K562 (cell line): ENCODE data around the gene PUSL1. TPM values are rescaled to one million over a fixed set of nuclear protein-coding genes. Genes with fewer than 3 reads are reported as not detected.
A peak's percentile ranks its signal among the peaks of the same experiment; 100 is the strongest.

ENCODE experiments used
- BRCA1 ChIP-seq, 2 experiments: fragments of 450-650 bp in 1 of 2; sonication (generic) in 1 of 2; formaldehyde crosslinking in 1 of 2; IDR thresholded peaks; 2 replicates each; pipeline versions ENCODE4 v1.5.0 to v1.6.1; 2017 to 2020; ENCODE audit warnings: mild to moderate bottlenecking in 1 of 2, missing genetic modification reagents in 1 of 2
- FOXA3 ChIP-seq, 2 experiments: fragments of 450-650 bp in 1 of 2; sonication (generic) in 1 of 2; formaldehyde crosslinking; IDR thresholded peaks in 1 of 2; conservative IDR thresholded peaks in 1 of 2; 2 replicates each; pipeline versions ENCODE4 v1.4.0 to v1.8.0; 2020 to 2022; ENCODE audit warnings: mild to moderate bottlenecking in 2 of 2, missing genetic modification reagents in 1 of 2
- KLF13 ChIP-seq: fragments of 450-650 bp; IDR thresholded peaks from 2 replicates; pipeline ENCODE4 v1.6.1; 2016; ENCODE audit warnings: missing genetic modification characterization, low read depth, mild to moderate bottlenecking, missing compliant biosample characterization, moderate library complexity, borderline replicate concordance
- NCOA6 ChIP-seq: fragments of 450-650 bp; IDR thresholded peaks from 2 replicates; pipeline ENCODE4 v1.6.1; 2017; ENCODE audit warnings: mild to moderate bottlenecking
- SRF ChIP-seq, 2 experiments: fragments of 250-450, 450-650 bp in 1 of 2; sonication (Bioruptor Pico) in 1 of 2; sonication (generic) in 1 of 2; formaldehyde crosslinking; IDR thresholded peaks; 2 replicates each; pipeline versions ENCODE4 v1.5.0 to v1.5.1; 2020 to 2022; ENCODE audit warnings: mild to moderate bottlenecking in 1 of 2, missing genetic modification reagents in 1 of 2
- STAG1 ChIP-seq: sonication (generic); formaldehyde crosslinking; IDR thresholded peaks from 2 replicates; pipeline ENCODE4 v1.5.0; 2020; ENCODE audit warnings: missing genetic modification reagents, borderline replicate concordance
- ZNF232 ChIP-seq: sonication (generic); formaldehyde crosslinking; IDR thresholded peaks from 2 replicates; pipeline ENCODE4 v1.8.0; 2022; ENCODE audit warnings: mild to moderate bottlenecking, missing genetic modification reagents
- ZNF263 ChIP-seq: sonication (generic); formaldehyde crosslinking; IDR thresholded peaks from 2 replicates; pipeline ENCODE4 v1.8.0; 2022; ENCODE audit warnings: mild to moderate bottlenecking, missing genetic modification reagents, borderline replicate concordance
- polyA plus RNA-seq, 8 experiments: library from polyadenylated mRNA; depleted of rRNA in 4 of 8; stranded (reverse) in 5 of 8; unstranded in 3 of 8; fragments of >200 nt; fragmentation: Nextera tagmentation in 2 of 8; fragmentation: Illumina TruSeq in 1 of 8; extraction: Ambion mirVana in 2 of 8; extraction: Trizol in 1 of 8; gene quantifications; 2 replicates each; pipeline versions ENCODE4 v1.2.1 to v1.2.3, GENCODE V29; 2011 to 2014; ENCODE audit warnings: inconsistent platforms in 1 of 8, missing spikeins in 1 of 8
- total RNA-seq, 7 experiments: library from RNA; depleted of rRNA in 6 of 7; stranded (reverse); fragments of >200 nt in 6 of 7; fragmentation: Illumina TruSeq in 2 of 7; extraction: Trizol in 2 of 7; gene quantifications; 2 replicates each; pipeline versions ENCODE4 v1.2.1 to v1.2.3, GENCODE V29; 2011 to 2021; ENCODE audit warnings: low replicate concordance in 1 of 7
- TF ChIP-seq, protein P1 (sequence below), 2 experiments: fragments of 450-650 bp; conservative IDR thresholded peaks; 2 replicates each; pipeline ENCODE4 v1.6.1; 2017; ENCODE audit warnings: mild to moderate bottlenecking in 2 of 2, moderate library complexity in 2 of 2
- TF ChIP-seq, protein P2 (sequence below): sonication (generic); formaldehyde crosslinking; IDR thresholded peaks from 2 replicates; pipeline ENCODE4 v1.9.0; 2022; ENCODE audit warnings: mild to moderate bottlenecking, missing genetic modification reagents
- TF ChIP-seq, protein P3 (sequence below): sonication (generic); formaldehyde crosslinking; IDR thresholded peaks from 2 replicates; pipeline ENCODE4 v1.4.0; 2020; ENCODE audit warnings: mild to moderate bottlenecking, missing genetic modification reagents
- TF ChIP-seq, protein P4 (sequence below), 2 experiments: fragments of 450-650 bp; formaldehyde crosslinking in 1 of 2; IDR thresholded peaks; 2 replicates each; pipeline versions ENCODE4 v1.4.0 to v1.6.1; 2014 to 2020; ENCODE audit warnings: mild to moderate bottlenecking in 2 of 2, borderline replicate concordance in 1 of 2, low read depth in 1 of 2

Gene PUSL1
- total and polyA plus RNA-seq, 9 of the 15 experiments (the other 6 are each of a cell fraction or from before 2014, with no cell fraction given): 0.62 to 86.9 (median 13.6) TPM

DNA sequence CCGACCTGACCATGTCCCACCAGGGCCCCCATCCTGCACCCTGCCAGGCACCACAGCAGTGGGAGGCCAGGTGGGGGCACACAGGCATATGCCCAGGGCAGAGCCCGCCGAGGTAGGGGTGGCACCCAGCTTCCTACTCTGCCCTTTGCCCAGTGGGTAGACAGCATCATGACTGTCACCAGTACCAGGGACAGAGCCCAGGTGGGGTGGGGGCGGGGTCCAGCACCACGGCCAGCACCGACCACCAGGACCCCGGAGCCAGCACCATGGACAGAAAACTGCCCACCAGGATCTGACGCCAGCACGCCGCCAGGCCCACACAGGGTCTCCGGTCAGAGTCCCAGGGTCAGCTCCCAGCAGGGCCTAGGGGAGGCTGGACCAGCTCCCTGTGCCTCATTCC is 26.4 kb downstream of the PUSL1 start (continued):
- TF ChIP-seq KLF13 (tag) (peak; percentile 72; the same call in 1 of the 2 replicates), NCOA6 (peak; percentile 93), SRF (CRISPR knock-in tag; IDR thresholded peaks at IDR 0.05) (peak in 1 of 2 experiments; percentile 71; a peak in 2 of 4 replicates), BRCA1 (IDR thresholded peaks at IDR 0.05) (no peak), BRCA1 (CRISPR knock-in tag; IDR thresholded peaks at IDR 0.05) (peak; percentile 87; the same call in 1 of the 2 replicates), ZNF232 (CRISPR knock-in tag) (peak; percentile 84; the same call in 1 of the 2 replicates), STAG1 (CRISPR knock-in tag) (peak; percentile 77; the same call in 1 of the 2 replicates), FOXA3 (CRISPR knock-in tag; conservative IDR thresholded peaks at IDR 0.05 in 1 of 2, IDR thresholded peaks at IDR 0.05 in 1 of 2) (no peak), ZNF263 (CRISPR knock-in tag) (peak; percentile 43; the same call in 1 of the 2 replicates)
- TF ChIP-seq, protein P1, sequence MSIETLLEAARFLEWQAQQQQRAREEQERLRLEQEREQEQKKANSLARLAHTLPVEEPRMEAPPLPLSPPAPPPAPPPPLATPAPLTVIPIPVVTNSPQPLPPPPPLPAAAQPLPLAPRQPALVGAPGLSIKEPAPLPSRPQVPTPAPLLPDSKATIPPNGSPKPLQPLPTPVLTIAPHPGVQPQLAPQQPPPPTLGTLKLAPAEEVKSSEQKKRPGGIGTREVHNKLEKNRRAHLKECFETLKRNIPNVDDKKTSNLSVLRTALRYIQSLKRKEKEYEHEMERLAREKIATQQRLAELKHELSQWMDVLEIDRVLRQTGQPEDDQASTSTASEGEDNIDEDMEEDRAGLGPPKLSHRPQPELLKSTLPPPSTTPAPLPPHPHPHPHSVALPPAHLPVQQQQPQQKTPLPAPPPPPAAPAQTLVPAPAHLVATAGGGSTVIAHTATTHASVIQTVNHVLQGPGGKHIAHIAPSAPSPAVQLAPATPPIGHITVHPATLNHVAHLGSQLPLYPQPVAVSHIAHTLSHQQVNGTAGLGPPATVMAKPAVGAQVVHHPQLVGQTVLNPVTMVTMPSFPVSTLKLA (conservative IDR thresholded peaks at IDR 0.05): peak in 1 of 2 experiments; percentile 74; a peak in 3 of 4 replicates
- TF ChIP-seq, protein P2, sequence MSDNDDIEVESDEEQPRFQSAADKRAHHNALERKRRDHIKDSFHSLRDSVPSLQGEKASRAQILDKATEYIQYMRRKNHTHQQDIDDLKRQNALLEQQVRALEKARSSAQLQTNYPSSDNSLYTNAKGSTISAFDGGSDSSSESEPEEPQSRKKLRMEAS: no peak; the same call in 1 of the 2 replicates
- TF ChIP-seq, protein P3, sequence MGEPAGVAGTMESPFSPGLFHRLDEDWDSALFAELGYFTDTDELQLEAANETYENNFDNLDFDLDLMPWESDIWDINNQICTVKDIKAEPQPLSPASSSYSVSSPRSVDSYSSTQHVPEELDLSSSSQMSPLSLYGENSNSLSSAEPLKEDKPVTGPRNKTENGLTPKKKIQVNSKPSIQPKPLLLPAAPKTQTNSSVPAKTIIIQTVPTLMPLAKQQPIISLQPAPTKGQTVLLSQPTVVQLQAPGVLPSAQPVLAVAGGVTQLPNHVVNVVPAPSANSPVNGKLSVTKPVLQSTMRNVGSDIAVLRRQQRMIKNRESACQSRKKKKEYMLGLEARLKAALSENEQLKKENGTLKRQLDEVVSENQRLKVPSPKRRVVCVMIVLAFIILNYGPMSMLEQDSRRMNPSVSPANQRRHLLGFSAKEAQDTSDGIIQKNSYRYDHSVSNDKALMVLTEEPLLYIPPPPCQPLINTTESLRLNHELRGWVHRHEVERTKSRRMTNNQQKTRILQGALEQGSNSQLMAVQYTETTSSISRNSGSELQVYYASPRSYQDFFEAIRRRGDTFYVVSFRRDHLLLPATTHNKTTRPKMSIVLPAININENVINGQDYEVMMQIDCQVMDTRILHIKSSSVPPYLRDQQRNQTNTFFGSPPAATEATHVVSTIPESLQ (CRISPR knock-in tag): 0 out of 2 replicates have a peak, but pooled peaks have one; percentile 47
- TF ChIP-seq, protein P4, sequence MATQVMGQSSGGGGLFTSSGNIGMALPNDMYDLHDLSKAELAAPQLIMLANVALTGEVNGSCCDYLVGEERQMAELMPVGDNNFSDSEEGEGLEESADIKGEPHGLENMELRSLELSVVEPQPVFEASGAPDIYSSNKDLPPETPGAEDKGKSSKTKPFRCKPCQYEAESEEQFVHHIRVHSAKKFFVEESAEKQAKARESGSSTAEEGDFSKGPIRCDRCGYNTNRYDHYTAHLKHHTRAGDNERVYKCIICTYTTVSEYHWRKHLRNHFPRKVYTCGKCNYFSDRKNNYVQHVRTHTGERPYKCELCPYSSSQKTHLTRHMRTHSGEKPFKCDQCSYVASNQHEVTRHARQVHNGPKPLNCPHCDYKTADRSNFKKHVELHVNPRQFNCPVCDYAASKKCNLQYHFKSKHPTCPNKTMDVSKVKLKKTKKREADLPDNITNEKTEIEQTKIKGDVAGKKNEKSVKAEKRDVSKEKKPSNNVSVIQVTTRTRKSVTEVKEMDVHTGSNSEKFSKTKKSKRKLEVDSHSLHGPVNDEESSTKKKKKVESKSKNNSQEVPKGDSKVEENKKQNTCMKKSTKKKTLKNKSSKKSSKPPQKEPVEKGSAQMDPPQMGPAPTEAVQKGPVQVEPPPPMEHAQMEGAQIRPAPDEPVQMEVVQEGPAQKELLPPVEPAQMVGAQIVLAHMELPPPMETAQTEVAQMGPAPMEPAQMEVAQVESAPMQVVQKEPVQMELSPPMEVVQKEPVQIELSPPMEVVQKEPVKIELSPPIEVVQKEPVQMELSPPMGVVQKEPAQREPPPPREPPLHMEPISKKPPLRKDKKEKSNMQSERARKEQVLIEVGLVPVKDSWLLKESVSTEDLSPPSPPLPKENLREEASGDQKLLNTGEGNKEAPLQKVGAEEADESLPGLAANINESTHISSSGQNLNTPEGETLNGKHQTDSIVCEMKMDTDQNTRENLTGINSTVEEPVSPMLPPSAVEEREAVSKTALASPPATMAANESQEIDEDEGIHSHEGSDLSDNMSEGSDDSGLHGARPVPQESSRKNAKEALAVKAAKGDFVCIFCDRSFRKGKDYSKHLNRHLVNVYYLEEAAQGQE (IDR thresholded peaks at IDR 0.05; ENCODE audit: borderline replicate concordance): peak; percentile 99
- TF ChIP-seq, protein P4 (CRISPR knock-in tag; IDR thresholded peaks at IDR 0.05; ENCODE audit: low read depth): peak; percentile 94
